Panc1 (cell line): ENCODE measurements around the gene PMPCA.

Source experiments
- CTCF ChIP-seq: fragments of 450-650 bp; IDR thresholded peaks from 2 replicates; pipeline ENCODE4 v1.5.1; 2017; ENCODE audit warnings: mild to moderate bottlenecking
- POLR2AphosphoS5 ChIP-seq: IDR thresholded peaks from 2 replicates; pipeline ENCODE4 v1.6.1; 2012; ENCODE audit warnings: mild to moderate bottlenecking, low read depth, low read length, moderate library complexity
- SIN3A ChIP-seq: IDR thresholded peaks from 2 replicates; pipeline ENCODE4 v1.6.1; 2012; ENCODE audit warnings: low read depth, mild to moderate bottlenecking, low read length, moderate library complexity, borderline replicate concordance; ENCODE audit not compliant: insufficient read depth

DNA sequence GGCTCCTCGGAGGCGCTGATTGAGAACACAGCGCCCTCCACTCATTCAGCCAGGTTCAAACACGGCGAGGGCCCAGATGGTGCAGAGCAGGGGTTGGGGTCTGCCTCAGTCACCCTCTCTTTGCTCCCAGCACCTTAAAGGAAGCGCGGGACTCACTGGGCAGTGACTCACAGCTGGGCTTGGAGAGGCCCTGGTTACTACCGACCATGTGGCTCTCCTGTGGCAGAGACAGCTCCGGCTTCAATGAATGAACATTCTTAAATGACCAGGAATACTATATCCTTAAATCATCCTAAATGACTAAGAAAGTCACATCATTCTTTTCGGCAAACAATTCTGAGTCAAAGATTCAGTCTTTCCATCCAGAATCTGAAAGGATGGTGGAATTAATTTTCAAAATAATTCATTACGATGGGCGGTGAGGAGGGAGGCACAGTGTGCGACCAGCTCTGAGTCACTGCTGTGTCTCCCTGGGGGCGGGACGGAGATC lies 30.8 kb downstream of the PMPCA start:
- TF ChIP-seq CTCF (no peak), POLR2AphosphoS5 (no peak), SIN3A (no peak)
